Measurements from ENCODE around the gene STIMATE.

Gene STIMATE

DNA sequence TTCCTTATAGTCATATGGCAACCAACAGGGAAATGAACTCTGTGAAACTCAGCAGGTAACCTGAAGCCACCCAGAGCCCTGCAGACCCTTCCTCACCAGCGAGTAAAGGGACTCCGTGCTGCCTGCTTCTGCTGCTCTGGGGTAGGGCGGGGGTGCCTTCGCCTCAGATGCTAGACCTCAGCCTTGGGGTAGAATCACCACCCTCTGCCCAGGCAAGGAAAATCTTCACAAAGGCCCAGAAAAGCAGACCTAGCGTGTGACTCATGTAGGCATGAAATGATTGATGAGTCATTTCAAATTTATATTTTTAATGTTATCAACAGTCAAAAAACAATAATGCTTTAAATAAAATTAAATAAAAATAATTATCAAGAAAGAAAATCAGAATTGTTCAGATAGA is 6.6 kb downstream of the STIMATE start:
- no peak for TF ChIP-seq CTCF (IDR thresholded peaks at IDR 0.05; ENCODE audit: control insufficient read depth, extremely low read depth, insufficient read depth)
- DNase-seq (ENCODE audit: low read depth): no peak
- H3K4me3 ChIP-seq (ENCODE audit: low read depth, low read length): no peak overlapping the region

GRCh38 chr3:52889901-52890300 is 7.4 kb downstream of the STIMATE start:
- no peak for TF ChIP-seq CTCF (IDR thresholded peaks at IDR 0.05; ENCODE audit: control insufficient read depth, extremely low read depth, insufficient read depth)
- no peak for DNase-seq (ENCODE audit: low read depth)
- no peak overlapping the region for H3K4me3 ChIP-seq (ENCODE audit: low read depth, low read length)

DNA sequence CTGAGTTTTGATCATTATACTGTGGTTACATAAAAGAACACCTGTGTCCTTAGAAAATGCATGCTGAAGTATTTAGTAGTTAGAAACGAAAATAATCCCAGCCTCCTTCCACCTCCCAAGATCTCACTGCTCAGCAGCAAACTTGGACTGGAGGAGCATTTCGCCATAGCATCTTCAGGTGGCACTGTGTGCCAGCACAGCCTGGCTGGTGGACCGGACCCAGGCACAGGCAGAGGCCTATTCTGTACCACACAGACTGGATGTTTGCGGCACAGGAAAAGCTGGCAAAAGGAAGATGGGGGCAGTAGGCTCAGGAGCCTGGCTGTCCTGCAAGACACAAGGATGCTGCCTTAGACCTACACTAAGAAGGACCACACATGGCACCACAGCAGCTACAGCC is 10.2 kb downstream of the STIMATE start:
- no peak for DNase-seq (ENCODE audit: low read depth)
- TF ChIP-seq CTCF (IDR thresholded peaks at IDR 0.05; ENCODE audit: control insufficient read depth, extremely low read depth, insufficient read depth): no peak
- H3K4me3 ChIP-seq (ENCODE audit: low read depth, low read length): no peak overlapping the region

DNA sequence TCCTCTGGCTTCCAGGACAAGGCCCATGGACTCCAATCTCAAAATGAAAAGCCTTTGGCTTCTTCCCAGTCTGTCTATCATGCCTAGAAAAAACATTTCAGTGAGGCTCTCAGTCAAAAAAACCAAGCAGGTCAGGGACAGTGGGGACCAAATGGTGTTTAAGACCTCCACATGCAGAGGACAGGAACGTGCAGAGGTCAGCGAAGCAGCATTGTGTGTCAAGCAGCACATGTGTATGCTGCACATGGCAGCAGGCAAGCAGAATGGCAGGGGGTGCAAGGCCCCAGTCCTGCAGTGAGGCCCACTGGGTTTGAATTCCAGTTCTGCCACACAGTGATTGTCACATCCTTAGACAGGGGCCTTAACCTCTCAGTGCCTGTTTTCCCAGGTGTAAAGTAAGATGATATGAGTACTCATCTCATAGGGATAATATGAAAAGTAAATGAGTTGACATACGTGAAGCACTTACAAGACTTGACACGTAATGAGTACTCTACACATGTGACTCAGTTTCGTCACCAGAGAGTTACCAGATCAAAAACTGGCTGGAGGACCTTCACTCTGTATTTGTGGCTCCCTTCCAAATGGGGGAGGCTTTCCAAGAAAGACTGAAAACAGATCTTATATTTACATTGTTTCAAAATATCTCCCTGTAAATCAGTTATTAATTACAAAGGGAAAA is 11.2 kb downstream of the STIMATE start:
- no peak for DNase-seq (ENCODE audit: low read depth)
- H3K4me3 ChIP-seq (ENCODE audit: low read depth, low read length): no peak overlapping the region
- no peak for TF ChIP-seq CTCF (IDR thresholded peaks at IDR 0.05; ENCODE audit: control insufficient read depth, extremely low read depth, insufficient read depth)

DNA sequence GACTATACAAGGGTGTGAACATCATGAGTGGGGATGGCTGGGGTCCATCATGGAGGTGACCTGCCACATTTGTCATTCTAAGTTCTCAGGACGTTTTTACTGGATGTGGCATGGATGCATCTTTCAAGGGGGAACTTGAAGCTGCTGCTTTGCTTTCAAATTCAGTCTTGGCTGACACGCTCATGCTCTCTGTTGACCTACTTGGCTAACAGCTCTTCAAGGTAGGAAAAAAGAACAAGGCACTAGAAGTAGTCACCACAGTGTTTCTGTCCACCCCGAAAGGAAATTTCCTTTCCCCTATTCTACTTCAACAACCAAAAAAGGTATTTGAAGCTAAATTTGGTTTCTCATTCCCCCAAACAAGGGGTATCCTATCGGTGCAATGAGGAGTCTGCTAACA is 15.0 kb downstream of the STIMATE start:
- no peak for TF ChIP-seq CTCF (IDR thresholded peaks at IDR 0.05; ENCODE audit: control insufficient read depth, extremely low read depth, insufficient read depth)
- H3K4me3 ChIP-seq (ENCODE audit: low read depth, low read length): no peak overlapping the region
- DNase-seq (ENCODE audit: low read depth): no peak

GRCh38 chr3:52881871-52882270 is 15.5 kb downstream of the STIMATE start:
- no peak for DNase-seq (ENCODE audit: low read depth)
- no peak overlapping the region for H3K4me3 ChIP-seq (ENCODE audit: low read depth, low read length)
- no peak for TF ChIP-seq CTCF (IDR thresholded peaks at IDR 0.05; ENCODE audit: control insufficient read depth, extremely low read depth, insufficient read depth)

DNA sequence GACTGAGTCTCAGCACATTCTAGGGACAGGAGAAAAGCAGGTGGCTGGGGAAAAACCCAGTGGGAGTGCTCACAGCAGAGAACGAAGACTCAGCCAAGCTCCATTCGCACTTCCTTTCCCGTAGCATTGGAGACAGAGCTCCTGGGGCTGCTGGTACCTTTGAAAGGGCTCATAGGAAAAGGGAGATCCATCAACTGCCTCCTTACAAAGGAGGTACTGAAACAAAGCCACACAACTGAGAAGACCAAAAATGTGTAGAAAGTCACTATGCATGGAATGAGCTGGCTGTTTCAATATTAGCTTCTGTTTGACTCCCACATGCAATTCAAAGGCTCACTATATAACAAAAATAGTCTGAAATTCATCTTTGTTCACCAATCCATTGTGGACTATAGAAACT is 16.9 kb downstream of the STIMATE start:
- DNase-seq (ENCODE audit: low read depth): no peak

More for the DNA sequence above, 16.9 kb downstream of the STIMATE start:
- no peak for TF ChIP-seq CTCF (IDR thresholded peaks at IDR 0.05; ENCODE audit: control insufficient read depth, extremely low read depth, insufficient read depth)
- H3K4me3 ChIP-seq (ENCODE audit: low read depth, low read length): no peak overlapping the region
